Measurements from ENCODE around the gene PSMD3. TPM values are rescaled to one million over a fixed set of nuclear protein-coding genes. Genes with fewer than 3 reads are reported as not detected.
A peak's percentile ranks its signal among the peaks of the same experiment; 100 is the strongest.

PSMD3 gene
- total and polyA plus RNA-seq, 9 of the 15 experiments (the other 6 are each of a cell fraction or from before 2014, with no cell fraction given) = 2.0 to 251 (median 135) TPM

GRCh38 chr17:39972271-39972670 lies 8.3 kb upstream of the PSMD3 start:
- H3K4me1 ChIP-seq (replicated peaks in 1 of 2; ENCODE audit: control insufficient read depth in 2 of 2, insufficient read depth in 2 of 2, low read length in 2 of 2) = peaks cover 17 to 19% of the 10 kb centered on the region in 2 experiments
- peak overlapping the region; percentile 8; the same call in 1 of the 2 replicates for H3K4me3 ChIP-seq
- no peaks in the 10 kb centered on the region for H3K9me3 ChIP-seq (replicated peaks; ENCODE audit: control insufficient read depth, insufficient read depth, low read depth, low read length)
- ChIA-PET CTCF (ENCODE audit: low intra/inter-chr PET ratio) (no interaction called here), POLR2A (interaction anchor here (0.6 to 2.7 kb wide), 4 partner anchors 8 to 15 kb away, joined by 3 to 16 read pairs (median 6); partner anchors contain the start of gene PSMD3)
- DNase-seq (ENCODE audit: extremely low read depth in 1 of 4, low spot score in 3 of 4) (peak in 2 of 4 experiments; percentile 51 to 57), FAIRE-seq (peak; percentile 35), ATAC-seq (peak; percentile 77)
- intact Hi-C loops (cut with micrococcal nuclease) = no loop called here
- peak overlapping the region; percentile 69 for H3K27ac ChIP-seq (ENCODE audit: extremely low read depth, low read depth, low read length)
- H3K27me3 ChIP-seq (ENCODE audit: control insufficient read depth in 2 of 2, insufficient read depth in 2 of 2, low read length in 2 of 2) = no peaks in the 10 kb centered on the region
- H4K20me1 ChIP-seq (replicated peaks; ENCODE audit: control insufficient read depth, insufficient read depth, low read length) = no peaks in the 10 kb centered on the region
- WGBS (ENCODE audit: insufficient coverage, low coverage, missing lambda C conversion rate) = 15% methylated on average over 3 of the region's 3 CpGs
- peak overlapping the region in 1 of 2 experiments; percentile 42; a peak in 2 of 4 replicates for H3K9ac ChIP-seq (ENCODE audit: insufficient read depth in 1 of 2, low read depth in 2 of 2, low read length in 2 of 2)
- peak overlapping the region; percentile 90 for H2AFZ ChIP-seq (ENCODE audit: low read depth, low read length)
- no TSS peak for BruUV-seq (replicated peaks)
- peak overlapping the region; percentile 42 for H3K4me2 ChIP-seq (ENCODE audit: insufficient read depth, low read length)
- no peaks in the 10 kb centered on the region for H3K79me2 ChIP-seq (ENCODE audit: control insufficient read depth, insufficient read depth, low read length)
- no peaks in the 10 kb centered on the region for H3K36me3 ChIP-seq (ENCODE audit: control insufficient read depth, insufficient read depth, low read length)
- no peaks in the 10 kb centered on the region for H3K9me1 ChIP-seq (ENCODE audit: control insufficient read depth, insufficient read depth, low read length)
- in situ Hi-C loops (cut with MboI) = no loop called here
- TF ChIP-seq NFE2 (IDR thresholded peaks at IDR 0.05; ENCODE audit: low read depth) (peak; percentile 78), MAFF (IDR thresholded peaks at IDR 0.05; ENCODE audit: low read length) (peak; percentile 44; the same call in 1 of the 2 replicates), ZKSCAN3 (CRISPR knock-in tag; IDR thresholded peaks at IDR 0.05) (no peak), ZBED1 (IDR thresholded peaks at IDR 0.05) (no peak), IRF1 (CRISPR knock-in tag; IDR thresholded peaks at IDR 0.05; ENCODE audit: borderline replicate concordance) (no peak), RFX5 (IDR thresholded peaks at IDR 0.05; ENCODE audit: low read depth, low read length) (no peak), TAL1 (IDR thresholded peaks at IDR 0.05) (0 out of 2 replicates have a peak, but pooled peaks have one; percentile 7), HMG20A (CRISPR knock-in tag; conservative IDR thresholded peaks at IDR 0.05) (no peak), DNMT1 (IDR thresholded peaks at IDR 0.05) (no peak), CREB3 (tag; conservative IDR thresholded peaks at IDR 0.05; ENCODE audit: low read depth) (no peak), HMGN3 (IDR thresholded peaks at IDR 0.05; ENCODE audit: borderline replicate concordance, extremely low read depth, insufficient read length, low read depth, low read length) (no peak), ZNF778 (CRISPR knock-in tag; IDR thresholded peaks at IDR 0.05) (no peak), ZNF311 (CRISPR knock-in tag; IDR thresholded peaks at IDR 0.05) (no peak), PKNOX1 (IDR thresholded peaks at IDR 0.05) (peak; percentile 66), LCOR (CRISPR knock-in tag; IDR thresholded peaks at IDR 0.05) (no peak), BCL6 (CRISPR knock-in tag; IDR thresholded peaks at IDR 0.05) (no peak), ZMIZ1 (IDR thresholded peaks at IDR 0.05; ENCODE audit: low read depth in 2 of 2, low read length in 2 of 2) (no peak), ETV1 (tag; conservative IDR thresholded peaks at IDR 0.05; ENCODE audit: low read depth) (peak; percentile 67), TGIF2 (CRISPR knock-in tag; IDR thresholded peaks at IDR 0.05) (no peak)

Measured in K562 (cell line).